ENCODE data around the gene PRAME.

Gene PRAME

DNA sequence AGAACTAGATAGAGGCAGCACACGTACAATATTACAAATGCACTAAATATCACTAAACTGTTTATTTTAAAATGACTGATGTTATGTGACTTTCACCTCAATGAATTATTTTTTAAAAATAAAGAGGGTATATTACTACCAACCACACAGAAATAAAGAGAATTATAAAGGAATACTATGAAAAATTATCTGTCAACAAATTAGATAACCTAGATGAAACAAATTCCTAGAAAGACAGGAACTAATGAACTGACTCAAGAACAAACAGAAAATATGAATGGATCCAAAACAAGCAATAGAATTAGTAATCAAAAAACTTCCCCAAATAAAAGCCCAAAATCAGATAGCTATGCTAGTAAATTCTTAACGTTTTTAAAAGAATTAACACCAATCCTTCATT is 60.8 kb downstream of the PRAME start:
- peaks cover 1 to 3% of the 10 kb centered on the region in 2 donors for H3K36me3 ChIP-seq (ENCODE audit: control insufficient read depth in 2 of 2, insufficient read depth in 2 of 2, low read length in 2 of 2)
- no peaks in the 10 kb centered on the region for H3K4me1 ChIP-seq (ENCODE audit: control insufficient read depth, insufficient read depth, low read length)
- no peak overlapping the region for H3K27ac ChIP-seq (ENCODE audit: low read length)
- no peak overlapping the region for H3K4me3 ChIP-seq (ENCODE audit: low read length in 2 of 2)
- H3K9ac ChIP-seq (ENCODE audit: low read length in 2 of 2): no peak overlapping the region
- no peaks in the 10 kb centered on the region for H3K27me3 ChIP-seq (ENCODE audit: control insufficient read depth in 1 of 2, insufficient read depth in 2 of 2, low read length in 2 of 2)
- no peaks in the 10 kb centered on the region for H3K9me3 ChIP-seq (ENCODE audit: control insufficient read depth in 2 of 2, low read length in 2 of 2)
